ENCODE data around the gene CD22. TPM values are rescaled to one million over a fixed set of nuclear protein-coding genes. Genes with fewer than 3 reads are reported as not detected.

The CD22 gene
- polyA plus RNA-seq, 1 donor (not counting 4 experiments of a cell fraction or from before 2014, with no cell fraction given): 0.26 TPM

DNA sequence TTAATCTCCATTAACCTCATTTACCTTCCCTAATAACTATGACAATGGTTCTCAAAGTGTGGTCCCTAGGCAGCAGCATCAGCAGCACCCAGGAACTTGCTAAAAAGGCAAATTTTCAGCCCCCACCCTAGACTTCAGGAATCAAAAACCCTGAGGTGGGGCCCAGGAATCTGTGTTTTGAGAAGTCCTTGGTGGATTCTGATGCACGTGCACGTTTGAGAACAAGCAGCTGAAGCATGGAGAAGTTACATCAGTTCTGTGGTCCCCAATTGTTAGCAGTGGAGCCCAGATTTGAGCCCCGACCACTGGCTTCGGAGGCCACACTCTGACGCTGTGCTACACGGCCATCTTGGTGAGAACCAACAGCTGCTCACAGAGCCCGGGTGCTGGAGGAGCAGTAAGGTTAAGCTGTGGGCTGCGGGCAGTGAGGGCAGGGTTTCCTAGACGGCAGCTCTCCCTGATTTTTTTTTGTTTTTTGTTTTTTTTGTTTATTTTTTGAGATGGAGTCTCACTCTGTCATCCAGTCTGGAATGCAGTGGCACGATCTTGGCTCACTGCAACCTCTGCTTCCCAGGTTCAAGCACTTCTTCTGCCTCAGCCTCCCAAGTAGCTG is 14.0 kb upstream of the CD22 start:
- Histone ChIP-seq H4K20me1 (ENCODE audit: control insufficient read depth, extremely low read depth, insufficient read depth, low read length) (no peaks in the 10 kb centered on the region), H3K4me2 (ENCODE audit: control insufficient read depth, extremely low read depth, insufficient read depth, low read depth, low read length) (no peak overlapping the region), H3K4me1 (ENCODE audit: control insufficient read depth, extremely low read depth, insufficient read depth, low read length) (peaks cover 19% of the 10 kb centered on the region), H3K4me3 (ENCODE audit: control insufficient read depth in 2 of 3, extremely low read depth in 1 of 3, insufficient read depth in 2 of 3, low read depth in 1 of 3, low read length in 3 of 3) (no peak overlapping the region), H3K27me3 (ENCODE audit: control insufficient read depth, extremely low read depth, insufficient read depth, low read length) (peaks cover 3% of the 10 kb centered on the region), H3K36me3 (ENCODE audit: control insufficient read depth in 2 of 2, extremely low read depth in 1 of 2, insufficient read depth in 2 of 2, low read length in 2 of 2) (no peaks in the 10 kb centered on the region), H3K79me2 (ENCODE audit: control insufficient read depth, insufficient read depth, low read length) (no peaks in the 10 kb centered on the region), H3K9me3 (ENCODE audit: control insufficient read depth, low read depth, low read length) (no peaks in the 10 kb centered on the region), H3K27ac (ENCODE audit: control insufficient read depth, insufficient read depth, low read length) (no peak overlapping the region), H2AFZ (ENCODE audit: control insufficient read depth, low read length) (no peak overlapping the region), H3K9me1 (ENCODE audit: control insufficient read depth, extremely low read depth, insufficient read depth, low read length) (no peaks in the 10 kb centered on the region), H3K9ac (ENCODE audit: control insufficient read depth, extremely low read depth, insufficient read depth, low read length) (no peak overlapping the region)
- dilution Hi-C loops (cut with MboI; ENCODE audit: extremely low pct_ligation_motif_present, low sequenced_read_pairs): no loop called here
- FAIRE-seq (no peak), DNase-seq (ENCODE audit: low read depth, low spot score) (no peak)
- no peak for TF ChIP-seq EZH2 (IDR thresholded peaks at IDR 0.05; ENCODE audit: low read length)
- TF ChIP-seq, protein P1, sequence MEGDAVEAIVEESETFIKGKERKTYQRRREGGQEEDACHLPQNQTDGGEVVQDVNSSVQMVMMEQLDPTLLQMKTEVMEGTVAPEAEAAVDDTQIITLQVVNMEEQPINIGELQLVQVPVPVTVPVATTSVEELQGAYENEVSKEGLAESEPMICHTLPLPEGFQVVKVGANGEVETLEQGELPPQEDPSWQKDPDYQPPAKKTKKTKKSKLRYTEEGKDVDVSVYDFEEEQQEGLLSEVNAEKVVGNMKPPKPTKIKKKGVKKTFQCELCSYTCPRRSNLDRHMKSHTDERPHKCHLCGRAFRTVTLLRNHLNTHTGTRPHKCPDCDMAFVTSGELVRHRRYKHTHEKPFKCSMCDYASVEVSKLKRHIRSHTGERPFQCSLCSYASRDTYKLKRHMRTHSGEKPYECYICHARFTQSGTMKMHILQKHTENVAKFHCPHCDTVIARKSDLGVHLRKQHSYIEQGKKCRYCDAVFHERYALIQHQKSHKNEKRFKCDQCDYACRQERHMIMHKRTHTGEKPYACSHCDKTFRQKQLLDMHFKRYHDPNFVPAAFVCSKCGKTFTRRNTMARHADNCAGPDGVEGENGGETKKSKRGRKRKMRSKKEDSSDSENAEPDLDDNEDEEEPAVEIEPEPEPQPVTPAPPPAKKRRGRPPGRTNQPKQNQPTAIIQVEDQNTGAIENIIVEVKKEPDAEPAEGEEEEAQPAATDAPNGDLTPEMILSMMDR (optimal IDR thresholded peaks at IDR 0.05 in 1 of 3, IDR thresholded peaks at IDR 0.05 in 1 of 3, conservative IDR thresholded peaks at IDR 0.05 in 1 of 3; ENCODE audit: extremely low read depth in 1 of 3, insufficient read depth in 2 of 3, low read length in 3 of 3): no peak

DNA sequence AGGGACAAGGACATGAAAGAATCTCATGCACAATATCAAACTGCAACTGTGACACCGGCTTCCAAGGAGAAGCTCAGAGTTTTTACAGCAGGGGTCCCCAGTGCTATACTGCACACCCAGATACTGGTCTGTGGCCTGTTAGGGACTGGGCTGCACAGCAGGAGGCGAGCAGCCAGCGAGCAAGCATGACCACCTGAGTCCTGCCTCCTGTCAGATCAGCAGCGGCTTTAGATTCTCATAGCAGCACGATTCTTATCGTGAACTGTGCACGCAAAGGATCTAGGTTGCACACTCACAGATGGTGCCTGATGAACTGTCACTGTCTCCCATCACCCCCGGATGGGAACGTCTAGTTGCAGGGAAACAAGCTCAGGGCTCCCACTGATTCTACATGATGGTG is 13.1 kb upstream of the CD22 start:
- Histone ChIP-seq H3K4me1 (ENCODE audit: control insufficient read depth, extremely low read depth, insufficient read depth, low read length) (peaks cover 19% of the 10 kb centered on the region), H3K9me1 (ENCODE audit: control insufficient read depth, extremely low read depth, insufficient read depth, low read length) (no peaks in the 10 kb centered on the region), H3K4me3 (ENCODE audit: control insufficient read depth in 2 of 3, extremely low read depth in 1 of 3, insufficient read depth in 2 of 3, low read depth in 1 of 3, low read length in 3 of 3) (no peak overlapping the region), H3K79me2 (ENCODE audit: control insufficient read depth, insufficient read depth, low read length) (no peaks in the 10 kb centered on the region), H3K36me3 (ENCODE audit: control insufficient read depth in 2 of 2, extremely low read depth in 1 of 2, insufficient read depth in 2 of 2, low read length in 2 of 2) (no peaks in the 10 kb centered on the region), H3K4me2 (ENCODE audit: control insufficient read depth, extremely low read depth, insufficient read depth, low read depth, low read length) (no peak overlapping the region), H3K9me3 (ENCODE audit: control insufficient read depth, low read depth, low read length) (no peaks in the 10 kb centered on the region), H3K9ac (ENCODE audit: control insufficient read depth, extremely low read depth, insufficient read depth, low read length) (no peak overlapping the region), H2AFZ (ENCODE audit: control insufficient read depth, low read length) (no peak overlapping the region), H4K20me1 (ENCODE audit: control insufficient read depth, extremely low read depth, insufficient read depth, low read length) (no peaks in the 10 kb centered on the region), H3K27me3 (ENCODE audit: control insufficient read depth, extremely low read depth, insufficient read depth, low read length) (no peaks in the 10 kb centered on the region), H3K27ac (ENCODE audit: control insufficient read depth, insufficient read depth, low read length) (no peak overlapping the region)
- DNase-seq (ENCODE audit: low read depth, low spot score) (no peak), FAIRE-seq (no peak)
- TF ChIP-seq EZH2 (IDR thresholded peaks at IDR 0.05; ENCODE audit: low read length): no peak
- TF ChIP-seq, protein P1 (optimal IDR thresholded peaks at IDR 0.05 in 1 of 3, IDR thresholded peaks at IDR 0.05 in 1 of 3, conservative IDR thresholded peaks at IDR 0.05 in 1 of 3; ENCODE audit: extremely low read depth in 1 of 3, insufficient read depth in 2 of 3, low read length in 3 of 3): no peak
- dilution Hi-C loops (cut with MboI; ENCODE audit: extremely low pct_ligation_motif_present, low sequenced_read_pairs): no loop called here

Measured in keratinocyte (primary cell).